BLaER1 (cell line): ENCODE results near the gene SLC17A5.
A peak's percentile ranks its signal among the peaks of the same experiment; 100 is the strongest.
"Not testable (repeated sequence)": the region's sequence is repeated elsewhere in the genome, so short reads cannot be mapped to it uniquely, and the experiment has no call there.

Experiments
- H3K27ac ChIP-seq: shearing (Covaris generic); formaldehyde crosslinking; 2 replicates; pipeline ENCODE4 v1.8.1; 2022
- H3K27me3 ChIP-seq: shearing (Covaris generic); formaldehyde crosslinking; 2 replicates; pipeline ENCODE4 v1.8.1; 2022
- H3K36me3 ChIP-seq: shearing (Covaris generic); formaldehyde crosslinking; 2 replicates; pipeline ENCODE4 v1.8.1; 2022
- H3K4me1 ChIP-seq: shearing (Covaris generic); formaldehyde crosslinking; 2 replicates; pipeline ENCODE4 v1.8.1; 2022
- H3K4me2 ChIP-seq: shearing (Covaris generic); formaldehyde crosslinking; 2 replicates; pipeline ENCODE4 v1.8.1; 2022
- H3K4me3 ChIP-seq: shearing (Covaris generic); formaldehyde crosslinking; 2 replicates; pipeline ENCODE4 v1.8.1; 2022
- H3K9ac ChIP-seq: shearing (Covaris generic); formaldehyde crosslinking; 2 replicates; pipeline ENCODE4 v1.8.1; 2022
- H3K9me3 ChIP-seq: shearing (Covaris generic); formaldehyde crosslinking; 2 replicates; pipeline ENCODE4 v1.8.1; 2022
- H4K20me1 ChIP-seq: shearing (Covaris generic); formaldehyde crosslinking; 2 replicates; pipeline ENCODE4 v1.8.1; 2022
- Cebpa-rat ChIP-seq: shearing (Covaris generic); IDR thresholded peaks from 2 replicates; pipeline ENCODE4 v1.8.1; 2022

SLC17A5 gene

GRCh38 chr6:73566954-73567591 is 86.7 kb downstream of the SLC17A5 start:
- no peaks in the 10 kb centered on the region for H3K27me3 ChIP-seq
- H3K4me2 ChIP-seq, result no peak overlapping the region
- H4K20me1 ChIP-seq, result no peaks in the 10 kb centered on the region
- H3K9me3 ChIP-seq, result 0 out of 2 replicates have a peak, but pooled peaks cover 4% of the 10 kb centered on the region
- no peaks in the 10 kb centered on the region for H3K4me1 ChIP-seq
- no peaks in the 10 kb centered on the region for H3K36me3 ChIP-seq
- no peak for TF ChIP-seq Cebpa-rat
- H3K27ac ChIP-seq, result no peak overlapping the region
- no peak overlapping the region for H3K4me3 ChIP-seq
- no peak overlapping the region for H3K9ac ChIP-seq

DNA sequence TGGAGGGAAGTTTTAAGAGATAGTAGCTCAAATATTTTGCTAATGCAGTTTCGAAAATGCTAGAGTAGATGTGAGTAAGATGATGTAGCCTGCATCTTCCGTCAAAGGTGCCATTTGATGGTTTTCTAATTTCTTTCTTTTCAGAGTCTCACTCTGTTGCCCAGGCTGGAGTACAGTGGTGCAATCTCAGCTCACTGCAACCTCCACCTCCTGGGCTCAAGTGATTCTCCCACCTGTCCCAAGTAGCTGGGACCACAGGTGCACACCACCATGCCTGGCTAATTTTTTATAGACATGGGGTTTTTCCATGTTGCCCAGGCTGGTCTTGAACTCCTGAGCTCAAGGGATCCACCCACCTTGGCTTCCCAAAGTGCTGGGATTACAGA is 87.3 kb downstream of the SLC17A5 start:
- not testable (repeated sequence) for H3K36me3 ChIP-seq, H3K9me3 ChIP-seq, H3K27ac ChIP-seq, H3K4me2 ChIP-seq, H3K4me1 ChIP-seq, H4K20me1 ChIP-seq, H3K27me3 ChIP-seq, H3K4me3 ChIP-seq, H3K9ac ChIP-seq

DNA sequence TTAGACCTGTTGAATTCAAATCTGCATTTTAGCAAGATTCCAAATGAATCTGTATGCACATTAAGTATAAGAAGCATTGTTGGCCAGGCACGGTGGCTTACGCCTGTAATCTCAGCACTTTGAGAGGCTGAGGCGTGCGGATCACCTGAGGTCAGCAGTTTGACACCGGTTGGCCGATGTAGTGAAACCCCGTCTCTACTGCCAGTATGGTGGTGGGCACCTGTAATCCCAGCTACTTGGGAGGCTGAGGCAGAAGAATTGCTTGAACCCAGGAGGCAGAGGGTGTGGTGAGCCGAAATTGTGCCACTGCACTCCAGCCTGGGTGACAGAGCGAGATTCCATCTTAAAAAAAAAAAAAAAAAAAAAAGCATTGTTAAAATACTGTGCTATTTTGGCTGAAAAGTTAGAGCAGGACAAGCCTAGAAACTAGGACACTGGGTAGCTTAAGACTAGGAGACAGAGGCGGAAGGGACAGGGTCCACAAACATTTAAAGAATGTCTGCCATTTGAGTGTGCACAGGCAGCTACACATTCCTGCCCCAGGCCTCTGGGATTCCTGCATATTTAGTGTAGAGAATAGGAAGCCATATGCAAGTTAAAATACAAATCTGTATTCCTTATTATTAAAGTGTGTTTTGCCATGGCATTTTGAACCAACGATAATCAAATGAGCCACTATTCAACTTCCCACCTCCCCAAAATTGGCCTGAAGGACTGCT is 87.9 kb downstream of the SLC17A5 start:
- Histone ChIP-seq H3K27me3 (no peaks in the 10 kb centered on the region), H3K4me1 (no peaks in the 10 kb centered on the region), H4K20me1 (no peaks in the 10 kb centered on the region), H3K4me2 (no peak overlapping the region), H3K4me3 (no peak overlapping the region), H3K36me3 (no peaks in the 10 kb centered on the region), H3K9me3 (no peaks in the 10 kb centered on the region), H3K9ac (no peak overlapping the region), H3K27ac (no peak overlapping the region)
- no peak for TF ChIP-seq Cebpa-rat

GRCh38 chr6:73564578-73565345 is 89.0 kb downstream of the SLC17A5 start:
- no peaks in the 10 kb centered on the region for H4K20me1 ChIP-seq
- no peaks in the 10 kb centered on the region for H3K36me3 ChIP-seq
- H3K27me3 ChIP-seq, result no peaks in the 10 kb centered on the region
- no peak overlapping the region for H3K9ac ChIP-seq
- no peaks in the 10 kb centered on the region for H3K4me1 ChIP-seq
- H3K4me2 ChIP-seq, result no peak overlapping the region
- TF ChIP-seq Cebpa-rat, result no peak
- H3K9me3 ChIP-seq, result no peaks in the 10 kb centered on the region
- no peak overlapping the region for H3K4me3 ChIP-seq
- no peak overlapping the region for H3K27ac ChIP-seq

DNA sequence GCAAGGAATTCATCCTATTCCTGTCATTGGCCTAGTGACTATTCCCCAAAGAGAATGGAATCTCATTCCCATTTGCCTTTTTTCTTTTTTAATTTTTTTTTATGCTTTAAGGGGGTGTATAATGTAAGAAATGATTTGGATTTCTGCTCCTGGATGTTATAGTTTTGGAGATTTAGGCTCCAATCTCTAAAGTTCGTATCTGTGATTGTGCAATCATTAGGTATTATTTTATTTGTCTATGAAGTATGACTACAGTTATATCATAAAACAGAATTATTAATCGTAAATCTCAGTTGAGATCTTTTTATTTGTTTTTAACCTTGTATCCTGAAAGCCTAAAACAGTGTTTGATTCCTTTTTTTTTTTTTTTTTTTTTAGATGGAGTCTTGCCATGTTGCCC is 91.2 kb downstream of the SLC17A5 start:
- H3K27me3 ChIP-seq, result no peaks in the 10 kb centered on the region
- H3K9ac ChIP-seq, result no peak overlapping the region
- no peaks in the 10 kb centered on the region for H4K20me1 ChIP-seq
- TF ChIP-seq Cebpa-rat, result peak; percentile 41; the same call in 1 of the 2 replicates
- no peak overlapping the region for H3K4me2 ChIP-seq
- H3K4me1 ChIP-seq, result no peaks in the 10 kb centered on the region
- no peak overlapping the region for H3K27ac ChIP-seq
- no peak overlapping the region for H3K4me3 ChIP-seq
- H3K9me3 ChIP-seq, result no peaks in the 10 kb centered on the region
- no peaks in the 10 kb centered on the region for H3K36me3 ChIP-seq

GRCh38 chr6:73560853-73561407 is 92.9 kb downstream of the SLC17A5 start:
- Histone ChIP-seq H3K27ac (no peak overlapping the region), H3K36me3 (no peaks in the 10 kb centered on the region), H3K4me1 (no peaks in the 10 kb centered on the region), H3K9ac (no peak overlapping the region), H4K20me1 (no peaks in the 10 kb centered on the region), H3K27me3 (no peaks in the 10 kb centered on the region), H3K9me3 (no peaks in the 10 kb centered on the region), H3K4me2 (no peak overlapping the region), H3K4me3 (no peak overlapping the region)
- TF ChIP-seq Cebpa-rat, result no peak

DNA sequence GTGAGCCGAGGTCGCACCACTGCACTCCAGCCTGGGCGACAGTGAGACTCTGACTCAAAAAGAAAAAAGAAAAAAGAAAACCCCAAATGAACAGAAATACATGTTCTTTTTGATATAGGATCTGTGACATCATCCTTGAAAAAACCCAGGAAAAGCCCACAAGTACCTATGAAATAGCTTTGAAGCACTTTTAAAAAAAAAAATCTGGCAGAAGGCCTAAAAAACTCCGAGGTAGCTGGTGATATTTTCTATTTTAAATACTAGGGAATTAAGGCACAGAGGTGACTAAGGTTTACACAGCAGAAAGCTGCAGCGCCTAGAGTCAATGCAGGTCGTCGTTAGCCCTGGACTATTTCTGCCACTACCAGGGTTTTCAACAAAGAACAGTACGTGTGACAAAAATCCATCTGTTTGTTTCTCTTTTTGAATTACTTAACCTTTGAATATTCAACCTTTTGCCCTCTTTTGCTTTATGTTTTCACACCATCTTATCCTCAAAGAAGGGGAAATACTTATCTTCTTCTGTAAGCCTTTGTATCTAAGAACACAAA is 93.5 kb downstream of the SLC17A5 start:
- no peak overlapping the region for H3K9ac ChIP-seq
- no peaks in the 10 kb centered on the region for H3K9me3 ChIP-seq
- no peak overlapping the region for H3K4me3 ChIP-seq
- H3K4me2 ChIP-seq, result no peak overlapping the region
- H3K4me1 ChIP-seq, result no peaks in the 10 kb centered on the region
- no peaks in the 10 kb centered on the region for H3K36me3 ChIP-seq
- H3K27me3 ChIP-seq, result no peaks in the 10 kb centered on the region
- TF ChIP-seq Cebpa-rat, result no peak
- no peaks in the 10 kb centered on the region for H4K20me1 ChIP-seq
- no peak overlapping the region for H3K27ac ChIP-seq

DNA sequence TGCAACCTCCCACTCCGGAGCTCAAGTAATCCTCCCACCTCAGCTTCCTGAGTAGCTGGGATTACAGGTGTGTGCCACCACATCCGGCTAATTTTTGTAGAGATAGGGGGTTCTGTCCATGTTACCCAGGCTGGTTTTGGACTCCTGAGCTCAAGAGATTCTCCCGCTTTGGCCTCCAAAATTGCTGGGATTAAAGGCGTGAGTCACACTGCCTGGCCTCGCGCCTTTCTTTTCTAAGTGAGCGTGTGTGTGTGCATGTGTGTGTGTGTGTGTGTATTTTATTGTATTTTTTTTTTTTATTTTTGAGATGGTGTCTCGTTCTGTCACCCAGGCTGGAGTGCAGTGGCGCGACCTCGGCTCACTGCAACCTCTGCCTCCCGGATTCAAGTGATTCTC is 94.4 kb downstream of the SLC17A5 start:
- H3K9ac ChIP-seq, H3K4me2 ChIP-seq, H3K27ac ChIP-seq, H3K27me3 ChIP-seq, H3K4me1 ChIP-seq, H3K9me3 ChIP-seq, H3K4me3 ChIP-seq, H4K20me1 ChIP-seq, H3K36me3 ChIP-seq: not testable (repeated sequence)

DNA sequence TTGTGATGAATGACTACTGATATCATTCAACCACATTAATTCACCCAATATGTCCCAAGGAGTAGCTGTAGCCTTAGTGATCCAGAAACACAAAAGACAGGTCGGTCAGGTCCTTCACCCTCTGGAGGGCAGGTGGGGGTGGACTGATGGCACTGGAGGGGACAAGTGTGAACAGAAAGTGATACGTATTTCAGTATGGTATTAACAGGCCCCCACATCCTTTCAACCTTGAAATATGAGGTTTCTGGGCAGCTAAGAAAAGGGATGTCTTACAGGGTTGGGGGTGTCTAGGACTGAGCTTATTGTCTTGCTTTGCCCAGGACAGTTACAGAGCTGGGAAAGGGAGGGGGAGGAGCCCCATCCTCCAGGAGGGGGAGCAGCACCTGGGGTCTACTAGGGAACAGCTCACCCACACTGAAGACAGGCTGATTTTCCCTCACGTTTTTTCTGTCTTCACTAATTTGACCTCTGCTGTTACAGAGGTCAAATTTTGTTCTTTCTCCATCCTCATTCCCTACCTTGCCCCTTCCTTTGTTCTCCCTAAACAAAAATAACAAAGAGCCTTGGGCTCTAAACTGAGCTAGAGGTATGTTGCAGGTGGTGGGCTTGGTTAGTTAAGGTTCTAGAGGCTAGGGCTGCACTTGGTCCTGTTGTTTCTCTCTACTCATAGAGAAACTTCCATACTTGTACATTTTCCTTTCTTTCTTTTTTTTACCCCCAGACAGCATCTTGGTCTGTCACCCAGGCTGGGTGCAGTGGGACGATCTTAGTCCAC is 95.0 kb downstream of the SLC17A5 start:
- Histone ChIP-seq H3K36me3 (no peaks in the 10 kb centered on the region), H3K9ac (no peak overlapping the region), H3K4me1 (no peaks in the 10 kb centered on the region), H3K4me3 (no peak overlapping the region), H3K9me3 (no peaks in the 10 kb centered on the region), H3K27me3 (no peaks in the 10 kb centered on the region), H3K4me2 (no peak overlapping the region), H3K27ac (no peak overlapping the region), H4K20me1 (no peaks in the 10 kb centered on the region)
- no peak for TF ChIP-seq Cebpa-rat
